K562 (cell line): ENCODE results near the gene SLC1A4. TPM values are rescaled to one million over a fixed set of nuclear protein-coding genes. Genes with fewer than 3 reads are reported as not detected.
"Not testable (repeated sequence)": the region's sequence is repeated elsewhere in the genome, so short reads cannot be mapped to it uniquely, and the experiment has no call there.

ENCODE experiments used
- ATAC-seq: fragments of 200-7000 bp; cut with Tn5 transposase; 3 replicates; pipeline ENCODE4 v1.9.1; 2020; ENCODE audit warnings: moderate library complexity
- BruUV-seq: library from RNA; stranded (reverse); fragments of 400-500 nt; replicated peaks from 2 replicates; lab custom pipeline; 2021; lab: Mats Ljungman, UMichigan
- CTCF ChIA-PET: fragments of 300-600 bp; formaldehyde crosslinking; extraction: SDS; loops from one replicate; lab custom pipeline; 2021; ENCODE audit warnings: low intra/inter-chr PET ratio; lab: Yijun Ruan, JAX
- POLR2A ChIA-PET: fragments of 300-600, 350-650 bp; sonication (Branson Sonifier 250); formaldehyde crosslinking; extraction: SDS; loops from one replicate; lab custom pipeline; 2021; ENCODE audit warnings: antibody characterized with exemption, inconsistent platforms; lab: Yijun Ruan, JAX
- DNase-seq, 4 experiments: peaks; one replicate each; pipeline versions ENCODE4 v3.0.0 to v3.0.0-alpha.2; 2011 to 2018; ENCODE audit warnings: low spot score in 3 of 4, mixed read lengths in 3 of 4; ENCODE audit errors: extremely low read depth in 1 of 4
- FAIRE-seq: peaks from 2 replicates; lab custom pipeline; 2011; peaks lifted over from hg19 to GRCh38; lab: Jason Lieb, UNC
- H2AFZ ChIP-seq: 2 replicates; pipeline ENCODE4 v1.6.0; 2011; ENCODE audit warnings: low read depth, low read length, control low read depth, inconsistent platforms
- H3K27ac ChIP-seq: fragments of 200-600 bp; 3 replicates; pipeline ENCODE4 v1.8.0; 2011; ENCODE audit warnings: low read depth, mild to moderate bottlenecking, control low read depth, inconsistent platforms, low read length, moderate library complexity, mixed read lengths; ENCODE audit errors: extremely low read depth
- H3K27me3 ChIP-seq, 2 experiments: fragments of 300-600 bp in 1 of 2; 2 replicates in 1 of 2; 3 replicates in 1 of 2; pipeline versions ENCODE4 v1.6.0 to v1.8.0; 2011; ENCODE audit warnings: inconsistent platforms in 2 of 2, low read length in 2 of 2, mild to moderate bottlenecking in 1 of 2, mixed read lengths in 1 of 2, moderate library complexity in 1 of 2; ENCODE audit not compliant: control insufficient read depth in 2 of 2, insufficient read depth in 2 of 2
- H3K36me3 ChIP-seq: fragments of 300-600 bp; 3 replicates; pipeline ENCODE4 v1.8.0; 2011; ENCODE audit warnings: mild to moderate bottlenecking, low read length, inconsistent platforms; ENCODE audit not compliant: control insufficient read depth, insufficient read depth
- H3K4me1 ChIP-seq, 2 experiments: fragments of 200-600 bp in 1 of 2; replicated peaks in 1 of 2; 2 replicates in 1 of 2; 3 replicates in 1 of 2; pipeline versions ENCODE4 v1.5.1 to v1.8.0; 2011; ENCODE audit warnings: inconsistent platforms in 2 of 2, low read length in 2 of 2, mild to moderate bottlenecking in 1 of 2, mixed read lengths in 1 of 2, moderate library complexity in 1 of 2; ENCODE audit not compliant: control insufficient read depth in 2 of 2, insufficient read depth in 2 of 2
- H3K4me2 ChIP-seq: 2 replicates; pipeline ENCODE4 v1.6.1; 2011; ENCODE audit warnings: low read length, control low read depth, inconsistent platforms, mixed read lengths; ENCODE audit not compliant: insufficient read depth
- H3K4me3 ChIP-seq: fragments of 200-600 bp; sonication (generic), shearing (Covaris generic); 2 replicates; pipeline ENCODE4 v1.5.1; 2016; ENCODE audit warnings: control low read depth, inconsistent platforms
- H3K79me2 ChIP-seq: fragments of 200-600 bp; 3 replicates; pipeline ENCODE4 v1.8.0; 2011; ENCODE audit warnings: low read length, inconsistent platforms; ENCODE audit not compliant: control insufficient read depth, insufficient read depth
- H3K9ac ChIP-seq, 2 experiments: 2 replicates each; pipeline versions ENCODE4 v1.6.0 to v1.6.1; 2011; ENCODE audit warnings: low read depth in 2 of 2, low read length in 2 of 2, control low read depth in 1 of 2, inconsistent platforms in 1 of 2, mild to moderate bottlenecking in 1 of 2, mixed read lengths in 1 of 2; ENCODE audit not compliant: insufficient read depth in 1 of 2
- H3K9me1 ChIP-seq: one replicate; pipeline ENCODE4 v1.6.0; 2011; ENCODE audit warnings: inconsistent platforms, mild to moderate bottlenecking, low read length, moderate library complexity; ENCODE audit not compliant: control insufficient read depth, insufficient read depth
- H3K9me3 ChIP-seq: replicated peaks from 2 replicates; pipeline ENCODE4 v1.5.1; 2011; ENCODE audit warnings: low read depth, low read length, inconsistent platforms; ENCODE audit not compliant: control insufficient read depth, insufficient read depth
- H4K20me1 ChIP-seq: replicated peaks from 2 replicates; pipeline ENCODE4 v1.6.1; 2011; ENCODE audit warnings: low read length, inconsistent platforms, mixed read lengths; ENCODE audit not compliant: control insufficient read depth, insufficient read depth
- MTA3 ChIP-seq: fragments of 450-650 bp; formaldehyde crosslinking; IDR thresholded peaks from 2 replicates; pipeline ENCODE4 v1.6.1; 2017; ENCODE audit warnings: mild to moderate bottlenecking, borderline replicate concordance
- NCOA4 ChIP-seq: fragments of 450-650 bp; IDR thresholded peaks from 2 replicates; pipeline ENCODE4 v1.6.1; 2018; ENCODE audit warnings: mild to moderate bottlenecking; ENCODE audit not compliant: partially characterized antibody
- NCOA6 ChIP-seq: fragments of 450-650 bp; IDR thresholded peaks from 2 replicates; pipeline ENCODE4 v1.6.1; 2017; ENCODE audit warnings: mild to moderate bottlenecking
- SNIP1 ChIP-seq: fragments of 450-650 bp; IDR thresholded peaks from 2 replicates; pipeline ENCODE4 v1.7.1; 2017; ENCODE audit warnings: low read depth, mild to moderate bottlenecking
- TFAM ChIP-seq: fragments of 250-450 bp; sonication (Bioruptor Pico); conservative IDR thresholded peaks from 2 replicates; pipeline ENCODE4 v1.5.0; 2021; ENCODE audit warnings: mild to moderate bottlenecking, moderate library complexity
- THAP7 ChIP-seq: fragments of 250-450 bp; sonication (Bioruptor Pico); IDR thresholded peaks from 2 replicates; pipeline ENCODE4 v1.5.0; 2021
- ZNF253 ChIP-seq: fragments of 250-450 bp; sonication (Bioruptor Pico); conservative IDR thresholded peaks from 2 replicates; pipeline ENCODE4 v1.6.1; 2021; ENCODE audit warnings: mild to moderate bottlenecking
- ZNF384 ChIP-seq: IDR thresholded peaks from 2 replicates; pipeline ENCODE4 v1.6.1; 2012; ENCODE audit warnings: low read depth, low read length, improper control_type of control experiment
- WGBS: fragments of 100-300 bp; shearing (Covaris generic); methylation state at CpG from one replicate; pipeline ENCODE4 v1.1.6; 2016; ENCODE audit warnings: low coverage, mixed read lengths; ENCODE audit not compliant: insufficient coverage; ENCODE audit errors: missing lambda C conversion rate; 5-methylcytosine and 5-hydroxymethylcytosine counted together
- in situ Hi-C: fragments of 300-500 bp; cut with MboI; formaldehyde crosslinking; loops from 4 replicates; pipeline ENCODE4 v1.15.0; 2018; ENCODE audit warnings: inconsistent platforms, mixed read lengths
- intact Hi-C: fragments of 100-400 bp; cut with micrococcal nuclease; formaldehyde crosslinking; loops from 2 replicates; pipeline ENCODE4 v1.14.2; 2022
- polyA plus RNA-seq, 8 experiments: library from polyadenylated mRNA; depleted of rRNA in 4 of 8; stranded (reverse) in 5 of 8; unstranded in 3 of 8; fragments of >200 nt; fragmentation: Nextera tagmentation in 2 of 8; fragmentation: Illumina TruSeq in 1 of 8; extraction: Ambion mirVana in 2 of 8; extraction: Trizol in 1 of 8; gene quantifications; 2 replicates each; pipeline versions ENCODE4 v1.2.1 to v1.2.3, GENCODE V29; 2011 to 2014; ENCODE audit warnings: inconsistent platforms in 1 of 8, missing spikeins in 1 of 8
- total RNA-seq, 7 experiments: library from RNA; depleted of rRNA in 6 of 7; stranded (reverse); fragments of >200 nt in 6 of 7; fragmentation: Illumina TruSeq in 2 of 7; extraction: Trizol in 2 of 7; gene quantifications; 2 replicates each; pipeline versions ENCODE4 v1.2.1 to v1.2.3, GENCODE V29; 2011 to 2021; ENCODE audit warnings: low replicate concordance in 1 of 7
- TF ChIP-seq, protein P1 (sequence below): sonication (generic); formaldehyde crosslinking; IDR thresholded peaks from 2 replicates; pipeline ENCODE4 v1.8.1; 2023; ENCODE audit warnings: mild to moderate bottlenecking, missing genetic modification reagents

Gene SLC1A4
- total and polyA plus RNA-seq, 9 of the 15 experiments (the other 6 are each of a cell fraction or from before 2014, with no cell fraction given), result 4.4 to 24.0 (median 10.9) TPM

DNA sequence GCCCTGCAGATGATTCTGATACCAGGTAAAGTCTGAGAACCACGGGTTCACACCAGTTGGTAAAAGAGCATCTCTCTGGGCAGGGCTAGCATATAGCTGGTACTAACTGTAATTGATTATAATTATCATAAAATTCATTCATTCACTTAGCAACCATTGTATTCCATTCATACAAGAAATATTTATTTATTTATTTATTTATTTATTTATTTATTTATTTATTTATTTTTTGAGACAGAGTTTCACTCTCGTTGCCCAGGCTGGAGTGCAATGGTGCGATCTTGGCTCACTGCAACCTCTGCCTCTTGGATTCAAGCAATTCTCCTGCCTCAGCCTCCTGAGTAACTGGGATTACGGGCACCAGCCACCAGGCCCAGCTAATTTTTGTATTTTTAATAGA is 44.5 kb downstream of the SLC1A4 start:
- ATAC-seq, in situ Hi-C loops, BruUV-seq, H3K4me1 ChIP-seq, H3K36me3 ChIP-seq, H3K9ac ChIP-seq, H3K79me2 ChIP-seq, H3K27me3 ChIP-seq, H3K9me1 ChIP-seq, H3K4me2 ChIP-seq, FAIRE-seq, H2AFZ ChIP-seq, H3K9me3 ChIP-seq, H4K20me1 ChIP-seq, H3K4me3 ChIP-seq, H3K27ac ChIP-seq, DNase-seq: not testable (repeated sequence)
- CTCF ChIA-PET, result interaction anchor here (0.7 to 1.8 kb wide), 3 partner anchors 27 to 116 kb away, joined by 3 to 28 read pairs (median 4); no protein-coding TSS in a partner anchor
- intact Hi-C loops, result loop anchor here (2.0 kb wide), 2 partner anchors 55 to 117 kb away; no protein-coding TSS in a partner anchor
- WGBS, result 62% methylated on average over 4 of the region's 4 CpGs
- POLR2A ChIA-PET, result interaction anchor here (0.6 to 2.9 kb wide), 4 partner anchors 10 to 272 kb away, joined by 3 to 11 read pairs (median 4); no protein-coding TSS in a partner anchor

- Histone ChIP-seq H3K4me1 (peaks cover under 1 to 5% of the 10 kb centered on the region in 2 experiments; a peak in 1 of 5 replicates), H3K4me3 (no peak overlapping the region), H4K20me1 (no peaks in the 10 kb centered on the region), H3K9me3 (no peaks in the 10 kb centered on the region), H3K79me2 (no peaks in the 10 kb centered on the region), H3K36me3 (no peaks in the 10 kb centered on the region; the same call in 2 of the 3 replicates), H3K9ac (no peak overlapping the region), H3K9me1 (no peaks in the 10 kb centered on the region), H2AFZ (no peak overlapping the region), H3K27ac (no peak overlapping the region), H3K27me3 (no peaks in the 10 kb centered on the region), H3K4me2 (no peak overlapping the region)
- no TSS peak for BruUV-seq
- FAIRE-seq (no peak), DNase-seq (no peak), ATAC-seq (no peak)
- ChIA-PET CTCF (no interaction called here), POLR2A (interaction anchor here (0.6 to 2.9 kb wide), 3 partner anchors 10 to 181 kb away, joined by 3 to 11 read pairs (median 3); no protein-coding TSS in a partner anchor)
- in situ Hi-C loops, result no loop called here
- intact Hi-C loops, result no loop called here
- 25% methylated on average over 6 of the region's 6 CpGs for WGBS
- TF ChIP-seq THAP7, result no peak
- TF ChIP-seq SNIP1, result no peak
- no peak for TF ChIP-seq ZNF253 (CRISPR knock-in tag)
- no peak for TF ChIP-seq ZNF384
- no peak for TF ChIP-seq NCOA6
- TF ChIP-seq, protein P1, sequence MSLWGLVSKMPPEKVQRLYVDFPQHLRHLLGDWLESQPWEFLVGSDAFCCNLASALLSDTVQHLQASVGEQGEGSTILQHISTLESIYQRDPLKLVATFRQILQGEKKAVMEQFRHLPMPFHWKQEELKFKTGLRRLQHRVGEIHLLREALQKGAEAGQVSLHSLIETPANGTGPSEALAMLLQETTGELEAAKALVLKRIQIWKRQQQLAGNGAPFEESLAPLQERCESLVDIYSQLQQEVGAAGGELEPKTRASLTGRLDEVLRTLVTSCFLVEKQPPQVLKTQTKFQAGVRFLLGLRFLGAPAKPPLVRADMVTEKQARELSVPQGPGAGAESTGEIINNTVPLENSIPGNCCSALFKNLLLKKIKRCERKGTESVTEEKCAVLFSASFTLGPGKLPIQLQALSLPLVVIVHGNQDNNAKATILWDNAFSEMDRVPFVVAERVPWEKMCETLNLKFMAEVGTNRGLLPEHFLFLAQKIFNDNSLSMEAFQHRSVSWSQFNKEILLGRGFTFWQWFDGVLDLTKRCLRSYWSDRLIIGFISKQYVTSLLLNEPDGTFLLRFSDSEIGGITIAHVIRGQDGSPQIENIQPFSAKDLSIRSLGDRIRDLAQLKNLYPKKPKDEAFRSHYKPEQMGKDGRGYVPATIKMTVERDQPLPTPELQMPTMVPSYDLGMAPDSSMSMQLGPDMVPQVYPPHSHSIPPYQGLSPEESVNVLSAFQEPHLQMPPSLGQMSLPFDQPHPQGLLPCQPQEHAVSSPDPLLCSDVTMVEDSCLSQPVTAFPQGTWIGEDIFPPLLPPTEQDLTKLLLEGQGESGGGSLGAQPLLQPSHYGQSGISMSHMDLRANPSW (CRISPR knock-in tag), result no peak
- TF ChIP-seq MTA3, result no peak
- no peak for TF ChIP-seq TFAM (CRISPR knock-in tag)
- no peak for TF ChIP-seq NCOA4
Observed at GRCh38 chr2:65035351-65035943, 46.2 kb downstream of the SLC1A4 start.
